OCI-LY7 (cell line): ENCODE measurements around the gene C2orf72.

Source experiments
- EZH2phosphoT487 ChIP-seq: fragments of 200-600 bp; sonication (generic); IDR thresholded peaks from 2 replicates; pipeline ENCODE4 v1.6.1; 2018; ENCODE audit warnings: low read depth, borderline replicate concordance, mild to moderate bottlenecking, mixed run types, antibody characterized with exemption, low read length, moderate library complexity, mixed read lengths
- TF ChIP-seq, protein P1 (sequence below): fragments of 200-600 bp; sonication (generic); conservative IDR thresholded peaks from 2 replicates; pipeline ENCODE4 v1.5.1; 2014; ENCODE audit warnings: mild to moderate bottlenecking, antibody characterized with exemption, low read length, moderate library complexity, mixed read lengths

DNA sequence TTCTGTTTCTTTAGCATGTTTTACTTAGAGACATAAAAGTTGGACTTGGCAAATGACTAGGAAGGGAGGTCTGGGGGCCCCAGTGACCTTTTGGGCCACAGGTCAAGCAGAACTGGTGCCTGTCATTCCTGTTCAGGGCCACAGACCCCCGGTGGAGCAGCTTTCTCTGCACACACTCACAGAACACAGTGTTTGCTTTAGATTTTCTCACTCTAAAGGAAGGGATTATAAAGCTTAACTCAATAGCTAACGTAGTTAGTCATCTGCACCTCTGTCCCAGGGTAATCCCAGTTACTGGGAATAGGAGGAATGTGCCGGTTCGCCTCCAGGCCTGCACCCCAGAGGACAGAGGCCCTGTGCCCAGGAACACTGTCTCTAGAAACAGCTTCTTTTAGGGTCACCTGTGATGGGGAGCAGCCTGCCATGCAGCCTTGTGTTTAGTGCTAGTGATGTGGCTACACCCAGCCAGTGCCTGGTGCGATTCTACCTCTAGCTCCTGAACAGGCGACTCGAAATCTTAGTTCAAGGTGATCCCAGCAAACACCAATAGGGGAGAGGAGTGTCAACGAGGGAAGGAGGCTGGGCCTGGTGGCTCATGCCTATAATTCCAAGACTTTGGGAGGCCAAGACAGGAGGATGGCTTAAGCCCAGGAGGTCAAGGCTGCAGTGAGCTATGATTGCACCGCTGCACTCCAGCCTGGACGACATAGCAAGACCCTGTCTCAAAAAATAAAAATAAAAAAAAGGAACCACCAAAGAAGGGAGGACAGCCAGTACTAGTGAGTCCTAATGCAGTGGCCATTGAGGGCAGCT is 29.8 kb upstream of the C2orf72 start:
- TF ChIP-seq, protein P1, sequence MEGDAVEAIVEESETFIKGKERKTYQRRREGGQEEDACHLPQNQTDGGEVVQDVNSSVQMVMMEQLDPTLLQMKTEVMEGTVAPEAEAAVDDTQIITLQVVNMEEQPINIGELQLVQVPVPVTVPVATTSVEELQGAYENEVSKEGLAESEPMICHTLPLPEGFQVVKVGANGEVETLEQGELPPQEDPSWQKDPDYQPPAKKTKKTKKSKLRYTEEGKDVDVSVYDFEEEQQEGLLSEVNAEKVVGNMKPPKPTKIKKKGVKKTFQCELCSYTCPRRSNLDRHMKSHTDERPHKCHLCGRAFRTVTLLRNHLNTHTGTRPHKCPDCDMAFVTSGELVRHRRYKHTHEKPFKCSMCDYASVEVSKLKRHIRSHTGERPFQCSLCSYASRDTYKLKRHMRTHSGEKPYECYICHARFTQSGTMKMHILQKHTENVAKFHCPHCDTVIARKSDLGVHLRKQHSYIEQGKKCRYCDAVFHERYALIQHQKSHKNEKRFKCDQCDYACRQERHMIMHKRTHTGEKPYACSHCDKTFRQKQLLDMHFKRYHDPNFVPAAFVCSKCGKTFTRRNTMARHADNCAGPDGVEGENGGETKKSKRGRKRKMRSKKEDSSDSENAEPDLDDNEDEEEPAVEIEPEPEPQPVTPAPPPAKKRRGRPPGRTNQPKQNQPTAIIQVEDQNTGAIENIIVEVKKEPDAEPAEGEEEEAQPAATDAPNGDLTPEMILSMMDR: no peak
- no peak for TF ChIP-seq EZH2phosphoT487
